ENCODE measurements around the gene NFIX.

NFIX gene

DNA sequence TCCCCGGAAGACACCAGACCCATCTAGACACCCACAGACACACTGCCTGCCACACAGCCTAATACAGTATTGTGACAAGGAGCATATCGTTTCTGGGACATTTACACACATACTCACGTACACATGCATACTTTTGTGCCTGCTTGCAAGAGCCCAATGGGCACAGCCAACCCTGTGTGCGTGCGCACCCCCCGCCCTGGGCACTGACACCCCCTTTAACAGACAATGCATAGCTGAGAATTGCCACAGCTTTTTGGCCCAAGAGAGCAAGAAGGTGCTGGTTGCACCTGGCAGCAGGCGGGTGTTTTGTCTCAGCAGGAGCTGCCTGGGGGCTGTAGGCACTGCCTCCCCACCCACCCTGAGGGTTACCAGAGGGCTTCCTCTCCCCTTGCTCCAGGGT, 1.7 kb upstream of the NFIX start:
- peaks cover 13% of the 10 kb centered on the region for H3K4me1 Mint-ChIP-seq
- no peak for ATAC-seq
- peak overlapping the region; percentile 76 for H3K4me3 Mint-ChIP-seq
- H3K27ac Mint-ChIP-seq: no peak overlapping the region
- H3K36me3 Mint-ChIP-seq: no peaks in the 10 kb centered on the region
- no peak for DNase-seq (ENCODE audit: low spot score in 2 of 2)
- no peaks in the 10 kb centered on the region for H3K9me3 Mint-ChIP-seq

DNA sequence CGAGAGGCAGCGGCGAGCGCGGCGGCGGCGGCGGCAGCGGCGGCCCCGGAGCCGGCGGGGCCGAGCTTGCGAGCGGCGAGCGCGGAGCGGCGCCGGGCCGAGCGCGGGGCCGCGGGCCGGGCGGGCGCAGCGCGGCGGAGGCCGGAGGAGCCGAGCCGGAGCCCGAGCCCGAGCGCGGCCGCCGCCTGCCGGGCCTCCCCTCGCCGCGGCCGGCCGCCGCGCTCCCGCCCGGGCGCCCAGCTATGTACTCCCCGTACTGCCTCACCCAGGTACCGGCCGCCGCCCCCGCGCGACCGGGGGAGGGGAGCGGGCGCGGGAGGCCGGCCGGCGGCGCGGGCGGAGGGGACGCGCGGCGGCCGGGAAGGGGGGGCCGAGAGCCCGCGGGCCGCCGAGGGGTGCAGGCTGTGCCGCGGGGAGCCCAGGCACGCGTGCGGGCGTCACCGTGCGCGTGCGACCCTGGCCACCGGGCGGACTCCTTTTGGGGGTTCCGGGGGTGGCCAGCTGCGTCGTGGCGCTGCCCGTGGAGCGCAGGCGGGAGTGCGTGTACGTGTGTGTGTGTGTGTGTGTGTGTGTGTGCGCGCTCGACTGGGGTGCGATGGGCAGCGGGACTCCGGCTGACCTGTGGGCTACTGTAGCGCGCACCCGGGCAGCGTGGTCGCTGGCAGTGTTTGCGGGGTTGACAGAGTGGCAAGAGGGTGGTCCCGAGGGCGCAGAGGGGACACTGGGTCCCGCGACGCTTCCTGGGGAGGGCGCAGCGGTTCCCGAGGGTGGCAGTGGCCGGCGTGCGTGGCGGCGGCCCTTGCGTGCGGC, 526 bp downstream of the NFIX start:
- DNase-seq (ENCODE audit: low spot score in 2 of 2) (no peak), ATAC-seq (peak; percentile 33)
- H3K27ac Mint-ChIP-seq: no peak overlapping the region
- peak overlapping the region; percentile 76 for H3K4me3 Mint-ChIP-seq
- no peaks in the 10 kb centered on the region for H3K36me3 Mint-ChIP-seq
- H3K4me1 Mint-ChIP-seq: peaks cover 13% of the 10 kb centered on the region
- H3K9me3 Mint-ChIP-seq: no peaks in the 10 kb centered on the region

- Mint-ChIP-seq H3K9me3 (no peaks in the 10 kb centered on the region), H3K36me3 (no peaks in the 10 kb centered on the region), H3K27ac (no peak overlapping the region), H3K4me1 (peaks cover 13% of the 10 kb centered on the region), H3K4me3 (peak overlapping the region; percentile 76)
- DNase-seq (ENCODE audit: low spot score in 2 of 2) (no peak), ATAC-seq (no peak)
These were observed 1.3 kb downstream of the NFIX start for GRCh38 chr19:12996406-12997094.

DNA sequence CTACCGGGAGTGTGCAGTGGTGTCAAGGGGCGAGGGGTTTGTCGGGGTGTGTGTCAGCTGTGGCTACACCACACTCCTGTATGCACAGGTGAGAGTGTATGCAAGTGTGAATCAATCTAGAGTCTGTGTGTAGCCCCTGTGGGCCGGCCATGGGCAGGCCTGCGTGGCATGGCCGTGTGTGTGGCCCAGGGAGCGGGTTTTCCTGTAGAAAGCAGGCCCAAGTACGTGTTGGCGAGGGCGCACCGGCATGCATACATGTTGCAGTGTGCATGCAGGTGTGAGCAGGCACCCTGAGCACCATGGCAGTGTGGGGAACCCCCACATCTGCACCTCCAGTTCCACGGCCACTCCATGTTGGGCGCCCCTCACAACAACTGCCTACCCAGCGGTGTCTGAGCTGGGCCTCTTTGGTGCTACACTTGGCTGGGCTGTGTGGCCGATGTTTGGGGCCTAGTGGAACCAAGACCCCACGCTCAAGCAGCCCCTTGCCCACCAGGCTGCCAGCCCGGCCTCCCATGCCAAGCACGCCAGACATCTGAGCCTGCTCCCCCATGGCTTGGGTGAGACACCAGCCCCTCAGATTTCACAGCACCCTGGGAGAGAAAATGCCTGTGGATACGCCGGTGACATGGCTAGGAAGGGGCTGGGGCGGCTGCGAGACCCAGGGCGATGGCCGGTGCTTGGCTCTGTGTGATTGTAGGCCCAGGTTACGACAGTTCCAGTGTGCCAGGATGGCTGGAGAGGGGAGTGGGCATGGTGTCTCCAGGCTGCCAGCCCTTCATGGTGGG, 2.1 kb downstream of the NFIX start:
- Mint-ChIP-seq H3K9me3 (no peaks in the 10 kb centered on the region), H3K4me3 (peak overlapping the region; percentile 34), H3K36me3 (no peaks in the 10 kb centered on the region), H3K4me1 (peaks cover 13% of the 10 kb centered on the region), H3K27ac (no peak overlapping the region)
- no peak for ATAC-seq
- no peak for DNase-seq (ENCODE audit: low spot score in 2 of 2)

DNA sequence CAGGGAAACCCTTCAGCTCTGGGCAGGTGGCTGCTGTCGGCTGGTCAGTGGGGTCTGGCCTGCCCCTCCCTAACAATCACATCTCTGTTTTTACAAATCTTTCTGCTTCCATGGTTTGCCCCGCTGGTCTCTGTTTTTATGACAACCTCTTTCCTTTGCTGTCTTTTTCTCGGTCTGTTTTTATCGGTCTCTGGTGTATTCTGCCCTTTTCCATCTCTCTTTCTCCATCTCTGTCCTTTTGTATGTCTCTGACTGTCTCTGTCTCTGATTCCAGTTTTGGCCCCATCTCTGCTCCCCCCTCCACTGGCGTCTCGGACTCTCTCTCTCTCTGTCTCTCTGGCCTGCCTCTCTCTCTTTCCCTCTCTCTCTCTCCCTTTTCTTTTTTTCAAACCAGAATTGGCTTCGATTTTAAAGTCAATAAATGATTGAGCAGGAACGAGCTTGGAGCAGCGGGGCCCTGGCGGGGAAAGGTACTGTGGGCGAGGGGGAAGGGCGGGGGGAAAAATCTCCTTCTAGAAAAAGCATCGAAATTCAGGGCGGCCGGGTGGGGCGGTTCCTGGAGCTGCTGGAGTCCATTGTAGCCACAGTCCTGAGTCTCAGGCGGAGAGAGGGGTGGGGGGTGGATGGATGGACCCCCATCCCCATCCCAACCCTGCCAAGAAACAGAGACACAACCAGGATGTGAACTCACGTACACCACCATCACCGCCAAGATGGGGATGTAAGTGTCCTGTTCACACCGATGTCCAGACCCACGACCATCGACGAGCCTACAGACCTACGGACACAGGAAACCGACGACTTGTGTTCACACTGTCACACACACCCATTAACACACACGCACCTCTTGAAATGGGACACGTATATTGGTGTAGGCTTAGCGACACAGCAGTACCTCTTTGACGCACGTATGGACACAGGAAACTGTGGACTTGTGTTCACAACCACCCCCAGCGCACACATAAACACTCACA, 3.0 kb downstream of the NFIX start:
- H3K4me1 Mint-ChIP-seq: peaks cover 13% of the 10 kb centered on the region
- no peaks in the 10 kb centered on the region for H3K9me3 Mint-ChIP-seq
- no peak for ATAC-seq
- no peaks in the 10 kb centered on the region for H3K36me3 Mint-ChIP-seq
- no peak for DNase-seq (ENCODE audit: low spot score in 2 of 2)
- no peak overlapping the region for H3K27ac Mint-ChIP-seq
- H3K4me3 Mint-ChIP-seq: no peak overlapping the region

DNA sequence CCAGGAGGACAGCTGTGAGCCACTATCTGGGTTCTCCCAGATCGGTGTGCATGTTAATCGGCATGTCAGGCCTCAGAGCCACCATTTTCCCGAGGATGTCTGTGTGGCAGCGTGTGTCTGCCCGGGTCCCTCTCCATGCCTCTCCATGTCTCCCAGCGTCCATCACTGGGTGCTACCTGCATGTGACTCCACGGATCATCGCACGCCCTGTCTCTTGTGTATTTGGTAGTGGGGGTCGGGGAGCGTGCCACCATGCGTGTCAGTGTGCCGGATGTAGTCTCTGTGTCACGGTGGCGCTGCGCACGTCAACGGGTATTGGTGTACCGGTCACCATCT, 5.9 kb downstream of the NFIX start:
- ATAC-seq: no peak
- DNase-seq (ENCODE audit: low spot score in 2 of 2): no peak
- no peak overlapping the region for H3K27ac Mint-ChIP-seq
- peaks cover 2% of the 10 kb centered on the region for H3K4me1 Mint-ChIP-seq
- H3K36me3 Mint-ChIP-seq: no peaks in the 10 kb centered on the region
- H3K4me3 Mint-ChIP-seq: no peak overlapping the region
- H3K9me3 Mint-ChIP-seq: no peaks in the 10 kb centered on the region

- H3K4me1 Mint-ChIP-seq: no peaks in the 10 kb centered on the region
- no peak overlapping the region for H3K4me3 Mint-ChIP-seq
- DNase-seq (ENCODE audit: low spot score in 2 of 2) (no peak), ATAC-seq (no peak)
- no peaks in the 10 kb centered on the region for H3K36me3 Mint-ChIP-seq
- no peaks in the 10 kb centered on the region for H3K9me3 Mint-ChIP-seq
- H3K27ac Mint-ChIP-seq: no peak overlapping the region
These were observed 6.4 kb downstream of the NFIX start for GRCh38 chr19:13001502-13002165.

GRCh38 chr19:13002166-13002898, 7.1 kb downstream of the NFIX start:
- ATAC-seq: no peak
- no peaks in the 10 kb centered on the region for H3K36me3 Mint-ChIP-seq
- H3K4me3 Mint-ChIP-seq: no peak overlapping the region
- H3K4me1 Mint-ChIP-seq: no peaks in the 10 kb centered on the region
- H3K9me3 Mint-ChIP-seq: no peaks in the 10 kb centered on the region
- no peak overlapping the region for H3K27ac Mint-ChIP-seq
- DNase-seq (ENCODE audit: low spot score in 2 of 2): no peak

GRCh38 chr19:13003081-13003480, 7.8 kb downstream of the NFIX start:
- Mint-ChIP-seq H3K27ac (no peak overlapping the region), H3K9me3 (no peaks in the 10 kb centered on the region), H3K36me3 (no peaks in the 10 kb centered on the region), H3K4me1 (no peaks in the 10 kb centered on the region), H3K4me3 (no peak overlapping the region)
- ATAC-seq (no peak), DNase-seq (ENCODE audit: low spot score in 2 of 2) (no peak)

DNA sequence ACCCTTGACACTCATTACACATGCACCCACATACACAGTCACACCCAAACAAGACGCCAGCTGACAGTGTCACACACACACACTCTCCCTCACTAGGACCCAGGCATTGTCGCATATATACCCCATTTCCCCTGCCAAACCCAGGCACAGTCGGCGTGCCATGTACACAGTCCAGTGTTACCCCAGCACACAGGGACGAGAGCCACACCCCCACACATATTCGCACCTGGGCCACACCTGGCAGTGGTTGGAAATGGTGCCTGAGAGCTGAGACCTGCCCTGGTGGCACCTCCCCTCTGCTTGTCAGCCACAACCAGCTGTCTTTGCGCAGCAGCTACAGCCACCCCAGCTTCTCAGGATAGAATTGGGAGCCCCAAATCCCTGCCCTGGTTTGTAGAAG, 9.0 kb downstream of the NFIX start:
- no peaks in the 10 kb centered on the region for H3K4me1 Mint-ChIP-seq
- no peak overlapping the region for H3K27ac Mint-ChIP-seq
- no peaks in the 10 kb centered on the region for H3K36me3 Mint-ChIP-seq
- no peak for ATAC-seq
- no peaks in the 10 kb centered on the region for H3K9me3 Mint-ChIP-seq
- no peak overlapping the region for H3K4me3 Mint-ChIP-seq
- no peak for DNase-seq (ENCODE audit: low spot score in 2 of 2)

DNA sequence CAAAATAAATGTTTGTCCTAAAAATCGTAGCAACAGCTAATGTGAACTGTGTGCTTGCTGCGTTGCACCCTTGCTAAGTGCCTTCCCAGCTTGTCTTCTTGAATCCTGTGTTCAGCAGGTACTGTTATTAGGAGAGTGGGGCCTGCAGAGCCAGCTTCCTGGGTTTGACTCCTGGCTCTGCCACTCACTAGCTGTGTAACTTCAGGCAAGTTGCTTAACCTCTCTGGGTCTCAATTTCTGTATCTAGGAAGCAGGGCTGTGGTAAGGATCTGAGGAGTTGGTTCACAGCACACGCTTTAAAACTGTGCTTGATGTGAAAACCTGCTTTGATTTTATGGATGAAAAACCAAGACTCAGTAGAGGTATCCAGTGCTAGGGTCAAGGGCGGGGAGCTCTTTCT, 10.0 kb downstream of the NFIX start:
- no peaks in the 10 kb centered on the region for H3K9me3 Mint-ChIP-seq
- H3K36me3 Mint-ChIP-seq: no peaks in the 10 kb centered on the region
- H3K4me1 Mint-ChIP-seq: no peaks in the 10 kb centered on the region
- no peak overlapping the region for H3K4me3 Mint-ChIP-seq
- H3K27ac Mint-ChIP-seq: no peak overlapping the region
- no peak for ATAC-seq
- no peak for DNase-seq (ENCODE audit: low spot score in 2 of 2)

- H3K27ac Mint-ChIP-seq: no peak overlapping the region
These were observed 10.6 kb downstream of the NFIX start for GRCh38 chr19:13005861-13006370.

DNA sequence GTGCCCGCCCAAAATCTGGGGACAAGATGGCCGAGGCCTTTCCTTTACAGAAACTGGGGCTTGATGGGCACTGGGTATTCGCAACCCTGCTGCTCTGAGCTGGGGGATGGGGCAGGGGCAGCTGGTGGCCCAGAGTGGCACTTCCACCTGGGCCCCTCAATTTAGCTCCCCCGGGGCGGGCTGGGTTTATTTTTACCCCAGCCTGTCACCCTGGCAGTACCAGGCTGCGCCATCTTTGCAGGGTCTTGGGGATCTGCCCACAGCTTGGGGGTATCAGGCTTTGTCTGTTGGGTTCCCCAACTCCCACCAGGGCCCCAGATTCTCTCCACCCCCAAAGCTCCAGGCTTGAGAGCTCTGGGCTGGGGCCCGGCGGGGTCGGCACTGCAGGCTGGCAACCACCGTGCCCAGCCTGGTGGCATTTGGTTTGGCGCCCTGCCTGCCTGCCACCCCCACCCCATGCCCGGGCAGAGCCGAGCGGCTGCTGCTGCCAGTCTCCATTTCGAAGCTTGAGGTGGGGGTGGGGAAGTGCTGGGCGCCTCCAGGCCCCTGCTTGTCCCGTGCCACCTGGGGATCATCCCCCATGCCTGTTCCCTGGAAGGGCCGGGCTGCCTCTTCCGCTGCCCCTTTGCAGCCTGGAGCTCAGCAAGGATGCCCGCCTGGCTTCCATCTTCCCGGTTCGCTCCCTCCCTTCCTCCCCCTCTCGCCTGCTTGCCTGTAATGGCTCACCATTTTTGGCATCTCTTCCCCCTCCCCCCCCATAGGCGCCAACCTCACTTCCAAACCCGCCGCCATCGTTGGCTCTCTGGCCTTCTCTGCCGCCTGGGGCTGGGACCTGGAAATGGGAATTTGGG, 11.4 kb downstream of the NFIX start:
- H3K36me3 Mint-ChIP-seq: peaks cover 3% of the 10 kb centered on the region
- peaks cover 3% of the 10 kb centered on the region for H3K4me1 Mint-ChIP-seq
- H3K9me3 Mint-ChIP-seq: no peaks in the 10 kb centered on the region
- no peak overlapping the region for H3K4me3 Mint-ChIP-seq
- ATAC-seq: no peak
- H3K27ac Mint-ChIP-seq: no peak overlapping the region
- no peak for DNase-seq (ENCODE audit: low spot score in 2 of 2)

More at GRCh38 chr19:13005861-13006370, 10.6 kb downstream of the NFIX start:
- H3K9me3 Mint-ChIP-seq: no peaks in the 10 kb centered on the region
- DNase-seq (ENCODE audit: low spot score in 2 of 2): no peak
- H3K4me3 Mint-ChIP-seq: no peak overlapping the region
- no peak for ATAC-seq
- H3K36me3 Mint-ChIP-seq: no peaks in the 10 kb centered on the region
- no peaks in the 10 kb centered on the region for H3K4me1 Mint-ChIP-seq

Data from stimulated activated effector memory CD8-positive, alpha-beta T cell treated with anti-CD3 and anti-CD28 coated beads, Interleukin-12 subunit alpha, Interleukin-12 subunit beta, amount 100 ng/mL, for 72 hours (primary cell).